HG03060 (cell line): ENCODE measurements around the gene PEX11G.

Experiments used
- ATAC-seq: cut with Tn5 transposase; IDR thresholded peaks from one replicate; pipeline ENCODE4 v1.9.1; 2021; ENCODE audit warnings: low read depth, moderate number of reproducible peaks; ENCODE audit not compliant: unreplicated experiment

PEX11G gene

DNA sequence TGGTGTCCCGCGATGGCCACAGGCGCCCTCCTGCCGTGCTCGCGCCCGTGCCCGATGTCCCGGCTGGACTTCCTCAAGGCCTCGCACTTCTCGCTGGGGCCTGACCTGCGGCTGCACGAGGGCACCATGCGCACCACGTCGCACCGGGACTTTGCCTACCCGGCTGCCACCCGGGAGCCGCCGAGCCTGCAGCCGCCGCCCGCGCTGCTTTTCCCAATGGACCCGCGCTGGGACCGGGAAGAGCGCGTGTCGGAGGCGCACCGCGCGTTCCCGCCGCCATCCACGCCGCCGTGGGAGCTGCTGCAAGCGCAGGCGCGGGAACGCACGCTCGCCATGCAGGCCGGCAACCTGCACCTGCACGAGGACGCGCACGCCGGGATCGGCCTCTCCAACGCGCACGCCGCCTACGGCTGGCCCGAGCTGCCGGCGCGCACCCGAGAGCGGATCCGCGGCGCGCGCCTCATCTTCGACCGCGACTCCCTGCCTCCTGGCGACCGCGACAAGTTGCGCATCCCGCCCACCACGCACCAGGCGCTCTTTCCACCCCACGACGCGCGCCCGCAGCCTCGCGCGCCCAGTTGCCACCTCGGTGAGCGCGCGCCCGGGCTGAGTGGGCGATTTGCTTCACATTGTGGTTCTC, 12.1 kb upstream of the PEX11G start:
- no peak for ATAC-seq

GRCh38 chr19:7497292-7497691, 8.5 kb upstream of the PEX11G start:
- ATAC-seq = no peak

- ATAC-seq = no peak
These were observed 5.7 kb upstream of the PEX11G start for GRCh38 chr19:7494416-7495098.

DNA sequence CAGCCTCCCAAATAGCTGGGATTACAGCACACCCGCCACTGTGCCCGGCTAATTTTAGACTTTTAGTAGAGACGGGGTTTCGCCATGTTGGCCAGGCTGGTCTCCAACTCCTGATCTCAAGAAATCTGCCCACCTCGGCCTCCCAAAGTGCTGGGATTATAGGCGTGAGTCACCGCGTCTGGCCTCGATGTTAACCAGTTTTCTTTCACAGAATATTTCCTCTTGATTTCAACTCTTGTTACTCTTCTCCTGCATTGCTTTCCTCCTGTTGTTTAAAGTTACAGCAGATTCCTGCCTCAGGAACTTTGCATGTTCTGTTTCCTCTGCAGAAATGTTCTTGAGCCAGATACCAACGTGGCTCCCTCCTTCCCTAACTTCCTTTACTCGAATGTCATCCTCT, 3.7 kb upstream of the PEX11G start:
- no peak for ATAC-seq

DNA sequence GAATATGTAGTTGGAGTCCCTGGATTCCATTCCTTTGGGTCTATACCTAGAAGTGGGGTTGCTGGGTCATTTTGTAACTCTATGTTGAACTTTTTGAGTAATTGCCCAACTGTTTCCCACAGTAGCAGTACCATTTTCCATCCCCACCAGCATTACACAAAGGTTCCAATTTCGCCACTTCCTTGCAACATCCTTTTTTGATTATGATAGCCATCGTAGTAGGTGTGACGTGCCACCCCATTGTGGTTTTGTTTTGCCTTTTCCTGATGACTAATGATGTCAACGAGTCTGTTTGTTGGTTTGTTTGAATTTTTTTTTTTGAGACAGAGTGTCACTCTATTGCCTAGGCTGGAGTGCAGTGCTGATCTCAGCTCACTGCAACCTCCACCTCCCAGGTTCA, 3.3 kb upstream of the PEX11G start:
- no peak for ATAC-seq

DNA sequence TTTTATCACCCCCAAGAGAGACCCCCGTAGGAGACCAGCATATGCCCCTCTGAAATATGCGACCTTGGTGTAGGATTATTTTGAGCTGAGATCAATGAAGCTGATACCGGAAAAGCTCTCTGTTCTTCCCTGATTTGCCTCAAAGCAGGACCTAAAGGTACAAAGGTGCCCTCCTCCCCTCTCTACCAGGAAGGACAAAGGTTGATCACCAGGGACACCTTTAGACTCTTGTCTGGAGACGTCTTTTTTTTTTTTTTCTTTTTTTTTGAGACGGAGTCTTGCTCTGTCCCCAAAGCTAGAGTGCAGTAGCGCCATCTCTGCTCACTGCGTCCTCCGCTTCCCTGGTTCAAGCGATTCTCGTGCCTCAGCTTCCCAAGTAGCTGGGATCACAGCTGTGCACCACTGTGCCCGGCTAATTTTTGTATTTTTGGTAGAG, 792 bp upstream of the PEX11G start:
- ATAC-seq = no peak

- no peak for ATAC-seq
These were observed 1.9 kb downstream of the PEX11G start for GRCh38 chr19:7486923-7487322.

DNA sequence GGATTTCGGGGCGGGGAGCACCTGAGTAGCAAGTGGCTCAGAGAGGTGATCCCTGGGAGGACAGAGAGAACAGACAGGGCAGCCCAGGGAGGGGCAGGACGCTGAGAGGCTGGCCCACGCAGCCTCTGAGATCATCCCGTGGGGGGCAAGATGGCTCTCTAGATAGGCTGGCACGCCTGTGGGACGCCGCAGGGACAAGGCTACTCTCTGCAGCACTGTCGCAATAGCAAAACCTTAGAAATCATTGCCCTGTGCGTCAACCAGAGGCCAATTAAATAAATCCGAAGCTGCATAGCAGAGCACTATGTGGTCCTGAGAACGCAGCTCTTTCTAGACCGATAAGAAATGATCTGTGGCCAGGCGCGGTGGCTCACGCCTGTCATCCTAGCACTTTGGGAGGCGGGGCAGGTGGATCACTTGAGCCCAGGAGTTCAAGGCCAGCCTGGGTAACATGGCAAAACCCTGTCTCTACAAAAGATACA, 5.1 kb downstream of the PEX11G start:
- no peak for ATAC-seq

GRCh38 chr19:7482584-7483439, 6.0 kb downstream of the PEX11G start:
- ATAC-seq = no peak

- ATAC-seq = no peak
These were observed 7.9 kb downstream of the PEX11G start for GRCh38 chr19:7480970-7481255.

GRCh38 chr19:7480222-7480969, 8.4 kb downstream of the PEX11G start:
- no peak for ATAC-seq

- ATAC-seq = no peak
These were observed 10.0 kb downstream of the PEX11G start for GRCh38 chr19:7478843-7479227.

GRCh38 chr19:7478173-7478842, 10.5 kb downstream of the PEX11G start:
- no peak for ATAC-seq

DNA sequence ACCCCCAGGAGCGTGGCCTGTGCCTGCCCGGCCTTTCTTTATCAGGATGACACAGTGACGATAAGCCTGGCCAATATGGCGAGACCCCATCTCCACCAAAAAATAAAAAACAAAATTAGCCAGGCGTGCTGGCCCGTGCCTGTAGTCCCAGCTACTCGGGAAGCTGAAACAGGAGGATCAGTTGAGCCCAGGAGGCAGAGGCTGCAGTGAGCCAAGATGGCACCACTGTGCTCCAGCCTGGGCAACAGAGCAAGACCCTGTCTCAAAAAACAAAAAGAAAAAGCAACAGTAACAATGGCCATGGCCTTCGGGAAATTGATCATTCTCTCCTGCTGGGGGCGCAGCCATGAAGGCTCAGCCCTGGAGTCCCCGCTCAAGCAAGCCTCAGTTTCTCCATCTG, 11.1 kb downstream of the PEX11G start:
- no peak for ATAC-seq

DNA sequence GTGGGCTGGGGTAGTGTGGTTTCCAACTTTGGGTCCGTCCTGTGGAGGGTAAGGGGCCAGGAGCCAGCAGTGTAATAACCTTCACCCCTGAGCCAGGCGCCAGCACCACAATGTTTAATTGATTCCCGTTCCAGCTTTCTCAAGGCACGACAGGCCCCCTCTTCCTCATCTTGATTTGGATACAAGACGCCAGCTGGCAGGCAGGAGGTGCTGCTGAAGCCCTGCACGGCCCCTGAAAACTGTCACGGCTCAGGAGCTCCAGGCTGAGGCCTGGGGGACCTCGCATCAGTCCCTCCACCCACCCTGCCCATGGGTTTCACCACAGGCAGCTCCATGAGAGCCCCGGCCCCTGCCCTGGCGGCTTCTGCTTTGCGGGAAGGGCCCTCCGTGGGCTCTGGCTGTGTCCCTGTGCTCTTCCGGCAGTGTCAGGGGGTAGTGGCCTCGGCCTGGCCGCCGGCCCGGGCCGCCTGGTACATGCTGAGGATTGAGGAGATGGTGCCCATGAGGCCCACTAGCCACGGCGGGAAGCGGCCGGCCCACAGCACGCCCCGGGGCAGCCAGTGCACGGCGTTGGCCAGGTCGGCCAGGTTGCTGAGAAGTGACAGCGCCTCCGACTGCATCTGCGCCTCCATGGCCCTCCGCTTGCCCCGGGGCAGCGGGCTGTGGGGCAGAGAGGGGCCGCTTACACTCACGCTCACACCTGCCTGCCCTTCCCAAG, 11.9 kb downstream of the PEX11G start:
- no peak for ATAC-seq

- ATAC-seq = no peak
These were observed 12.6 kb downstream of the PEX11G start for GRCh38 chr19:7476241-7476640.

GRCh38 chr19:7475665-7476064, 13.2 kb downstream of the PEX11G start:
- no peak for ATAC-seq

DNA sequence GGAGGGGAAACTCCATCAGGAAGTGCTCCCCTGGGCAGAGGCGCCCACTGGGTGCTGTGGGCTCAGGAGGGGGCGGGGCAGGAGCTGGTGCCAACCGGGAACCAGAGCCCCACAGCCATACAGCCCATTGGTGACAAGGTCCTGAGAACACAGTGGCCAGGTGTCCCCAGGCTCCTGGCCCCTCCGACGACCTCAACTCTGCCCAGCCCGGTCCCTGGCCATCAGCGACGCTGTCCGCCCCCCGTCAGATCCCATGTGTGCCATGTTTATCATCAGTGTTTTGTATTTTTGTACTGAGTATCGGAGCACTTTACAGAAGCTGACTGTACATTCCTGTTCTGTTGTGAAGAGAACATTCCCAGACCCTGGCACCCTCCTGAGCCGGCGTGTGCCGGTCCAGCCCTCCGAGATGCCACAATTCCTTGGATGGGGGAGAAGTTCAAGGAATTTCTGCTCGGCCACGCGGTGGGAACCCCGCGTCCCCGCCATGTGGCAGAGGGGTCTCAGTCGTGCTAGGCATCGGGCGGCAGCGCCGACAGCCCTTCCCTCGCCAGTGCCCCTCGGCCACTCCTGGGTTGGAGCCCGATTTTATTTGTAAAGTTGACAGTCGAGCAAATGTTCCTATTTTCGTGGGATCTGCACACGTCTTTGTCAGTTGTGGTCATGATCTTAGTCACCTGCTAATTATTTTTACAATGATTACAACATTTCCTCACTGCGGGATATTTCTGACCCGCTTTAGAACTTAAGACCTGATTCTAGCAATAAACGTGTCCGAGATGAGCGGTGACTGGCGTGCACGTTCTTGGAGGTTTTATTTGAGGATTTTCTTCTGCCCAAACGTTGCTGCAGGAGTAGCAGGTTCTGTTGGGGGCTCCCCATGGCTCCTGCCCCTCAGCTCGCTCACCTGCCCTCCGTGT, 16.9 kb downstream of the PEX11G start:
- ATAC-seq = no peak
